GM20000 (cell line): ENCODE measurements around the gene WAPL.

Experiments used
- DNase-seq: peaks from one replicate; pipeline ENCODE4 v3.0.0; 2012; ENCODE audit warnings: low spot score
- CTCF ChIP-seq: IDR thresholded peaks from 2 replicates; pipeline ENCODE4 v1.5.1; 2012; ENCODE audit warnings: mild to moderate bottlenecking, control low read depth; ENCODE audit errors: extremely low read depth, missing control alignments

WAPL gene

GRCh38 chr10:86397120-86397519 is 124.5 kb downstream of the WAPL start:
- DNase-seq, result no peak
- TF ChIP-seq CTCF, result no peak

- TF ChIP-seq CTCF, result no peak
- DNase-seq, result no peak
Observed at GRCh38 chr10:86393862-86394455, 127.6 kb downstream of the WAPL start.

GRCh38 chr10:86393362-86393761 is 128.2 kb downstream of the WAPL start:
- TF ChIP-seq CTCF, result no peak
- DNase-seq, result no peak

GRCh38 chr10:86392723-86393094 is 128.9 kb downstream of the WAPL start:
- DNase-seq, result peak; percentile 82

GRCh38 chr10:86391986-86392722 is 129.4 kb downstream of the WAPL start:
- no peak for TF ChIP-seq CTCF

More at GRCh38 chr10:86392723-86393094, 128.9 kb downstream of the WAPL start:
- no peak for TF ChIP-seq CTCF

GRCh38 chr10:86391236-86391840 is 130.3 kb downstream of the WAPL start:
- DNase-seq, result no peak
- TF ChIP-seq CTCF, result no peak

More at GRCh38 chr10:86391986-86392722, 129.4 kb downstream of the WAPL start:
- DNase-seq, result peak; percentile 62
